GM18861 (cell line): ENCODE measurements around the gene GMNC.
A peak's percentile ranks its signal among the peaks of the same experiment; 100 is the strongest.

Experiments used
- ATAC-seq: cut with Tn5 transposase; IDR thresholded peaks from one replicate; pipeline ENCODE4 v1.9.1; 2021; ENCODE audit not compliant: unreplicated experiment

Gene GMNC

DNA sequence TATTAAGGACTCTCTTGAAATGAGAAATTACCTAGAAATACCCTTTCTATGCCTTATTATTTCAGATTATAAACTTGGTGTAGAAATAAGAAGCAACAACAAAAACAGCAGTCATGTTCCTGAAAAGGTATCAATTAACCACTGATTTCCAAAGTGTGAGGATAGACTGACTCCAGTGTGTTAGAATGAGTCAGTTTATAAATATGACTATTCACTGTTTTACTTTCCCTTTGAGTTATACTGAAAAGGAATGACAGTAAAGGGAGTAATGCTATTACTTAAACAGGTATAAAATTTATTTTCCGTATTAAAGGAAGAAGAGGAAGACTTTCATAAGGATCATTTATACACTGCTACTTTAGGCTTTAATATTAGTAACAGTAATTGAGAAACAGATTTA lies 12.9 kb downstream of the GMNC start:
- no peak for ATAC-seq

DNA sequence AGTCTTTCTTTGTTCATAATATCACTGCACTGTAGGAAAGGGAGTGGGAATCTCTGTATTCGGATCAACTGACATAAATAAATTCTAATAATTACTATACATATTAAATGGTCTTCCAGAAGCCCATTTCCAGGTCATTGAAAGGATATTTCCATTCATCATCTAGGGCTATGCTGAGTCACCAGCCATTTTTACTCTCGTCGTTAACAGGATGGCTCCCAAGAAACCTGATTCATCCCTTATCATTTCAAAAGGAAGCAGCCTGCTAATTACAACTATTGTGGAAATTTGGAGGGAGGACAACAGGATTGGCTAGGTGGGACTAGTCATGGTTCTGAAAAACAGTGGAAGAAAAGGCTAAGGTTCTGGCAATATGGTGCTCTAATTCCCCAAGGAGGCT lies 13.6 kb downstream of the GMNC start:
- no peak for ATAC-seq

DNA sequence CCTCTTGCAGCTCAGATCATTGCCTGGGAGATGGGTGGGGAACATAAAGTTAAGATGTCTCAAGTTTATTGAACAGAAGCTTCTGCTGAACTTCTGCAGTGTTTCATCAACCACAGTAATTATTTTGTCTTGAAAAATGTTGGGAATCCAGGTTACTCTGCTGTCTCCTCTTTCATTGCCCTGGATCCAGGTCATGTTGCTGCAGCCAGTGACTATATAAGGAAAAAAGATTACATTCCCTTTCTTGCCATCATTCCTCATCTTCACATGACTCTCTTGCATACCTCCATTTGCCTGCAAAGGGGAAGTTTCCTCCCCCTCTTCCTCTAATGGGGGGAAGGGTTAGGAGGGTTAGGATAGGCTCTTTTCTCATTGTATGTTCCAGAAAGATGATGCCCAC lies 15.1 kb downstream of the GMNC start:
- no peak for ATAC-seq

DNA sequence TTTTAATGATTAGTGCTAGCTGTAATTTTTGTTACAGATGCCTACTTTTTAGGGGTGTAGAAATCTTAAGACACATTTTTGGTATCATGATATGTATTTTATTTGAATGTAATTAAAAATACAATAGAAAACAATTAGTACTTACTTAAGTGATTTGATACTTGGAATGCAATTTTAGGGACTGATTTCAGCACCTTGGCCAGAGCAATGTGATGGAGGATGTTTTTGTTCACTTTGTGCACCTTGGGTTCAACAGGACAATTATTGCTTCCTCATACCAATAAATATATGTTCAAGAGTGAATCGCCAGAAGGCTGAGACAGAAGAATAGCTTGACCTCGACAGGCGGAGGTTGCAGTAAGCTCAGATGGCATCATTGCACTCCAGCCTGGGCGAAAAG lies 22.3 kb downstream of the GMNC start:
- no peak for ATAC-seq

DNA sequence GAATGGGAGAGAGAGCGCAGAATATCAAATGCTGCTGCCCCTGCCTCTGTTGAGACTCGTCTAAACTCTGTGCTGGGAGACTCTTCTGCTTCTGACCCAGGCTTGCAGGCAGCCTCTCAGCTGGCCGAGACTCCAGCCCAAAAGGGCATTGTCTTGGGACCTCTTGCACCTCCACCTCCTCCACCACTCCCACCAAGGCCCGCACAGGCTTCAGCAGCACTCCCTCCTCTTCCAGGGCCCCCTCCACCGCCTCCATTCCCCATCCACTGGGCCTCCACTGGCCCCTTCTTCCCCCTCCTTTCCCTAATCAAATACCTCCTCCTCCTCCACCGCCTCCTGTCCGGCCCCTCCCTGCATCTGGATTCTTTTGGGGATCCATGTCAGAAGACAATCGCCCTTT lies 31.3 kb downstream of the GMNC start:
- no peak for ATAC-seq

DNA sequence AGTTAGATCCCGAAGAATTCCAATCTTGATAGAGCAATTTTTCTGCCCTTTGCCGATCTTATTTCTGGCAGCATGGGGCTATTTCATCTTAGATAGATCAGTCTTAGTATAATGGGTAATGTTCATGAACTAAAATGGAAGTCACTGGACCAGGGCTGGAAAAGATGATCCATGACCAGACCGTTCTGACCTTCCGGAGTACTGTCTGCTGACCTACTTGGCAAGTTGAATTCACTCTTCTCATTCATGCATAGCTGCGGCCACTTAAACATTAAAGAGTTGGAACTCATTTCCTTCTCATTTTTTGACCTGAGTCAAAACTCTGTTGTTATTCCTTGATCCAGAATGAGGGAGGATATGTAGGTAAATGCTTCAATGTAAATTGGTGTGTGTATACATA lies 32.5 kb downstream of the GMNC start:
- no peak for ATAC-seq

DNA sequence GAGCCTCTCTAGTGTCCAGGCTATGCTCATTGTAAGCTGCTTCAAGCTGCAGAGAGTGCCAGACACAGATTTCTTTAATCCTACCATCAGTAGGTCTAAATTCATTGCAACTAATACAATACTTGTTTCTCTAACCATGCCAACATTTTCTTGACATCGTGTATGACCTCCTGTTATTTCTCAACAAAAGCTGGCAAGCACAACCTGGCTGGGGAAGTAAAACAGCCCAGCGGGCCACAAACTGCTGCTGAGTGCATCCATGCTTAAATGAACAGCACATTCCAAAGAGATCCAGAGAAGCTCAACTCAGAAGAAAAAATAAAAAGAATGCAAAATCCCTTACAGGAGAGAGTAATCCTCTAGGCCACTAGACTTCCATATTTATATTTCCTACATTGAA lies 36.5 kb downstream of the GMNC start:
- no peak for ATAC-seq

DNA sequence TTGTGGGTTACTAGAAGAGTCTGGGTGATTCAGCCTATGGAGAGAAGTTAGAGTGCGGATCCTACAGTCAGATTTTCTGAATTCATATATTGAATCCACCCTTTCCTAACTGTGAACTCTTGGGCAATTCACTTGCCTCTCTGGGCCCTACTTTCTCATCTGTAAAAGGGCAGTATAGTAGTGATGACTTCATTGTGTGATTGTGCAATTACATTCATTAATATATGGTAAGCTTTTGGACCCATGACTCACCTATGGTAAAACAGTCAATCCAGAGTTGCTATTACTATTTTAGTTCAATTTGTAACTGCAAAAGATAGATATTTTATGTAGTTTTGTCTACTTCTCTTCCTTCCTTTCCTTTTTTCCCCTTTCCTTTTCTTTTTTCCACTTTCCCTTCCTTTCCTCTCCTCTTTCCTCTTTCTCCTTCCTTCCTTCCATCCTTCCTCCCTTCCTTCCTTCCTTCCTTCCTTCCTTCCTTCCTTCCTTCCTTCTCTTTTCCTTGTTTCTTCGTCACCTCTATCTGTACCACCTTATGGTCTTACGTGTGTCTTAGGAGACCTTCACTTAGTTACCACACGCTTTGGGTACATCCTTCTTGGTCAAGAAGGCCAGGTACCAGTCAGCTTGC lies 37.0 kb downstream of the GMNC start:
- no peak for ATAC-seq

DNA sequence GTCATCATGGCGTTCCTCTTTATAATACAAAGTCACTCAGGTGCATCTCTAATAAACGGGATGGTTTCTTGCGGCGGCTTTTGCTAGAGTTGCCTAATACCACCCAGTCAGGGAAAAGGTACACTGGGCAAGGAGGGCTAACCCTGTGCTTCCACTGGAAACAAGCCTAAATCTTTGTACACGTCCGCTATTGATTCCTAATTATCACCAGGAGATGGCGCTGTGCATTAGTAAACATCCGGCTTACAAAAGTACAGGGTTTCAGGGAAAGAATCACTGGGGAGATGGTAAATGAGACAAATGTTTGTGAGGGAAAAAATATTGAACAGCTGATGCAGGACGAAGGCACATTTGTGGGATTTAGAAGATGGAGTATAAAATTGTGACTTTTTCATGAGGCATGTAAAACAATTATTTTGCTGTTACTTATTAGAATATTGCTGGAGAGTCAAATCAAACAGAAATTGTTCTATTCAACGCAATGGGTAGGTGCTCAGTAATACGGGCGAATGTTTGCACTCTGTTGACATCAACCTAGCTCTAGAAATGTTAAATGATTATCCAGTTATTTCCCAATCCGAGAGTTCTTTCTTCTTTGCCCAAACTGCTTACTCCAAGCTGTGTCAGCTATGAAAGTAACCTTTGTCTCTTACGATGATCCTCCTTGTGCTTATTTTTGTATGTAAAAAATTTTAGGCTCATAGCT lies 50.6 kb downstream of the GMNC start:
- peak; percentile 76 for ATAC-seq

DNA sequence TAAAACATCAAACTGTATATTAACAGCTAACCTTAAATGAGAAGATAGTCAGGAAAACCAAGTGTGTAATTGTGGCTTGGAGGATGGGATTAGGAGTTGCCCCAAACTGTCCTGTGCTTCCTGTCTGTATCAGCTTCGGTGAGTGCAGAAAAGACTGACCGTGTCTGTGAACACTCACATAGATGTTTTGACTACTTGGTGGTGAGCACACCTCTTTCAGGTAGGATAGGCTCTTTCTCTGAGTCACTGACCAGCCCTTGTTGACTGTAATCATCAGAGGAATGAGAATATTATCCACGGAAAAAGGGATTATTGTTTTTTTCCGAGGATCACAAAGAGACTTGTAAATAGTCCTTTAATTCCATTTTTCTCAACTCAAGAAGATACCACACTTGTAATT lies 51.5 kb downstream of the GMNC start:
- ATAC-seq: no peak

DNA sequence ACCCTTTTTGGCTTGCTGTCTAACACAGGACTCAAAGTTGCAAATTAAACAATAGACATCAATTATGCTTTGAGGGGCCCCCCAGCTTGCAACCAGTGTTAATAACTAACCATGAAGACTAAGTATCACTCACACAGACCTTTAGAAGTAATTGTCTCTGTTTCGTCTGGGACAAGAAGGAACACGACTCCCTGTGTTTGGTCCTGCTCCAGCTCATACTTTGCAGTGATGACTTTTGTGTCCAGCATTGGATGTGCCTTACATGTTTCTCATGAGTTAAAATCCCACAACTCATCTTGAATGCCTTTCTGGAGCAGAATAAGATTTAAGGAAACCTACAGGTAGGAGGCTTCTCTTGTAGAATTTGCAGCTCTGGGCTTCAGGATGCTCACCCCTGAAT lies 53.1 kb downstream of the GMNC start:
- no peak for ATAC-seq

DNA sequence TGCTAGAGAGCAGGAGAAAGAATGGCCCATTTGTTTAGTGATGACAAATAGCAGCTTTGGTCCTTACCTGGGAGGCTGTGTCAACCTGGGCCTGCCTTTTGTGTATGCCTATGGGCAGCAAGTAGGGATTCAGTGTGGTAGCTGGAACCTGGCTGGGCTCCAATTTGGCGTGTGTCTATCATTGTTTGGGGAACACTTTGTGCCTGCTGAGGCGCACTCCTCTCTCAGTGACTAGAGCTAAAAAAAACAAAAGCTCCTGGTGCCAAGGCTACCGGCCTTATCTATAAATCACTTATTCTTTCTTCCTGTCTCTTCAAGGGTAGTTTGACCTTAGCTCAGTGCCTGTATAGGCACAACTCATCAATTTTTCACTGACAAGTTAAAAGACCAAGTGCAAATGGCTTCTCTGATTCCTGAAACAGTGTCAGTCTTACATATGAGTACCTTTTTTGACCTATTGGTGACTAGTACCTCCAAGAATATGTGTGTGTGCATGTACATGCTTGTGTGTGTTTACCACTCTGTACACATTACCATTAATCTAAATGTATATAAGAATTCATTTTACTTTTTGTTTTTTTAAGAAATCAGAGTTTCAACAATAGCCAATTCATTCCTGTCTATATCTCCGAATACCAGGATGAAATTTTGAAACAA lies 54.6 kb downstream of the GMNC start:
- no peak for ATAC-seq
